NCI-H82 treated with DMSO at 0.1 percent for 48 hours (cell line): ENCODE data around the gene BTBD9.
A peak's percentile ranks its signal among the peaks of the same experiment; 100 is the strongest.

Source experiments
- DNase-seq: peaks from one replicate; lab custom pipeline; 2025; ENCODE audit not compliant: unreplicated experiment; lab: John Stamatoyannopoulos, UW

BTBD9 gene

GRCh38 chr6:38487423-38487822 lies 152.3 kb downstream of the BTBD9 start:
- no peak for DNase-seq

DNA sequence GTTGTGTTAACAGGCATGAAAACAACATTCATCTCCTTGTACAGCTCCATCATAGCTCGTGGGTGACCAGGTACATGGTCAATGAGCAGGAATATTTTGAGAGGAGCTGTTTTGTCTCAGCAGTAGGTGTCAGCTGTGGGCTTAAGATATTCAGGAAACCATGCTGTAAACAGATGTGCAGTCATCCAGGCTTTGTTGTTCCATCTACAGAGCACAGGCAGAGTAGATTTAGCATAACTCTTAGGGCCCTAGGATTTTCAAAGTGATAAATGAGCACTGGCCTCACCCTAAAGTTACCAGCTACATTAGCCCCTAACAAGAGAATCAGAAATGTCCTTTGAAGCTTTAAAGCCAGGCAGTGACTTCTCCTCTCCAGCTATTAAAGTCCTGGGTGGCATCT lies 154.2 kb downstream of the BTBD9 start:
- DNase-seq = no peak

DNA sequence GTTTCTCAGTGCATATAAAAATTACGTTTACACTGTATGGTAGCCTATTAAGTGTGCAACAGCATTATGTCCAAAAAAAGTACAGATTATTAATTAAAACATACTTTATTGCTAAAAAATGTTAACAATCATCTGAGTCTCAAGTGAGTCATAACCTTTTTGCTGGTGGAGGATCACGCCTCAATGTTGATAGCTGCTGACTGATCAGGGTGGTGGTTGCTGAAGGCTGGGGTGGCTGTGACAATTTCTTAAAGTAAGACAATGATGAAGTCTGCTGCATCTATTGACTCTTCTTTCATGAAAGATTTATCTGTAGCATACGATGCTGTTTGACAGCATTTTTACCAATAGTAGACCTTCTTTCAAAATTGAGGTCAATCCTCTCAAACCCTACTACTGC lies 155.1 kb downstream of the BTBD9 start:
- DNase-seq = no peak

- no peak for DNase-seq
Measured at GRCh38 chr6:38483526-38483925, 156.2 kb downstream of the BTBD9 start.

DNA sequence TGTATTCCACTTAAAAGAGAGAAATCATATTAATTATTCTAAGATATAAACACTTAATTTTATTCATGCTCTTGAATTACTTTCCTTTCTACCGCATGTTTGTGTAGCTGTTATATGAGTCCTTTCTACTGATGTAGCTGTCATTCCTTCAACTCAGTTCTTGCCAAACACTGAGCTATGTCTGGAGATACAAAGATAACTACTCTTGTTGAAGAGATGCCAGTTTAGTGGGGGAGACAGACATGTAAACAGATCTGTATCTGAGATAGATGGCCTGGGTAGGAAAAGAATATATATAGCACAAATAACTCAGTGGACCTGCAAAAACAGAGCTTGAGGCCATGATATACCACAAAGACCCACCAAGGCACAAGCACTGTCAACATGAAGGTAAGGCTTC lies 157.3 kb downstream of the BTBD9 start:
- DNase-seq = no peak

DNA sequence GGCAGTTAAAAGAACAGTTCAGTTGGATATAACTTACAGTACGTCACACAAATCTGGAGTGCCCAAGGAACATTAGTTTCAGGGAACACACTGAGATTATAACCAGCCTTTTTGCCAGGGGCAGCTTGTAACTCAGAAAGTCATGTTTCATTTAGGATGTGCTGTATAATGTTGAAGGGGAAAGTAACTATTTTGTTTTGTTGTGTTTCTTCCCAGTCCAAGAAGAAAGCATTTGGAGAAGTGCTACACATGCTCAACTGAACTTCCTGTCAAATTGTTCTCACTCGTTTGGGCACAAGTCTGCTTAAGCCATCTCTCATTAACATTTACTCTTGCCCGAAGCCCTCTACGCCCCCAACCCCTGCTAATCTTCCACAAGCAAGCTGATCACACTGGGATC lies 157.9 kb downstream of the BTBD9 start:
- no peak for DNase-seq

DNA sequence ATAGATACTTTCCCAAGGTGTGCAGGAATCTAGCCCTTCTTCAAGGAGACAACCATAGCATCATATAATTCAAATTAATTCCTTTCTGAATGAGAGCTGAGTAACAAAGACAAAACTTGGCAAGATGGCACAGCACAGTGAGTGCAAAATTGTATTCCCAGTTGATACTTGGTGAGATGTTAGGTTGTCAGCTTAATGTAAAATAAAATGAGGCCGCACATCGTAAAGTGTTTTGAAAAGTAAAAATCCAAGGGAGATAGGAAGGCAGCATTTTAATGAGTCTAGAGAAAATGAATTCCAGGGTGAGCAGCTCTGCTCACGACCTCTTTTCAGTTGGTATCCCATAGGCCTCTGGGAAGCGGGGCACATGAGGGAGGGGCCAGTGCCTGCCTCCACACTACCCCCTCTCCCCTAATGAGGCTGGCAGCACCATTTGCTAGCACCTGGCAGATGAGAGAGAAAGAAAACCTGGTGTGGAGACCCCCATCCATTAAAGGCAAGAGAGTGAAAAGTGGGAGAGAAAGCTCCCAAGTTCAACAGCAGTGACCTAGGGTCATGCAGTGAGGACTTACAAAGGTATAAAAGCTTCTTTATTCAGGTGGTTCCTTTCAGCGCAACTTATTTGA lies 158.4 kb downstream of the BTBD9 start:
- no peak for DNase-seq

DNA sequence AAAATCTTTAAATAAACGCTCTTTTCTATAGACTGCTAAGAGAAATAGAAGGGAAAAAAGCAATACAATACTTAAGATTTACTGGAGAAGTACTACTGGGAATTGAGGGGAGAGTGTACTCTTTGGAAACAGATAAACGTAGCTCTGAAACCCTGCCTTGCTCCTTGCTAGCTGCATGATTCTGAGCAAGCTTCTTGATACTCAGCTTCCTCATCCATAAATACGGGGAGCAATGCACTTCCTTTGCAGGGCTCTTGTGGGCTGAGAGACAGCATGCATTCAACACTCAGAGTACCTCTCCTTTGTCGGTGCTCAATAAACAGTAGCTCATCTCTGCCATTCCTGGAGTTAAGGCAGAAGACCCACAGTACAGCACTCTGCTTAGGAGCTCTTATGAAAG lies 159.7 kb downstream of the BTBD9 start:
- no peak for DNase-seq

- DNase-seq = no peak
Measured at GRCh38 chr6:38479331-38479730, 160.4 kb downstream of the BTBD9 start.

GRCh38 chr6:38477680-38478260 lies 162.0 kb downstream of the BTBD9 start:
- no peak for DNase-seq

- no peak for DNase-seq
Measured at GRCh38 chr6:38476888-38477287, 162.8 kb downstream of the BTBD9 start.

- no peak for DNase-seq
Measured at GRCh38 chr6:38476141-38476540, 163.6 kb downstream of the BTBD9 start.

DNA sequence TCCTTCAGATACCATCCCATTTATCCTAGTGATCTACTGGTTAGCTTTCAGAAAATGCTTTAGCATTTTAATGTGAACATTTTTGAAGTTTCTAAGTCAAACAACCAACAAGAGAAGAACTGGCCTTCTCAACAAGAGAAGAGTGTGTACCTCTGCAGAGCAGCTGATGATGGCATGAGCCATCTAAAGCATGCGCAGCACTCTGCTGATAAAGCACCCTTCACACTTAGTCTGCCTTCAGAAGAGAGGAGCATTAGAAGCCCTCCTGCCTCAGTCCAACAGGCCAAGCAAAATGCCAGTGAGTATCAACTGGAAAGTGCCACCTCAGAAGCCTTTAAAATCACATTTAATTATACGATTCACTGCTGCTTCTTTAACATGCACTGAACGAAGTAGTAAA lies 169.2 kb downstream of the BTBD9 start:
- no peak for DNase-seq

DNA sequence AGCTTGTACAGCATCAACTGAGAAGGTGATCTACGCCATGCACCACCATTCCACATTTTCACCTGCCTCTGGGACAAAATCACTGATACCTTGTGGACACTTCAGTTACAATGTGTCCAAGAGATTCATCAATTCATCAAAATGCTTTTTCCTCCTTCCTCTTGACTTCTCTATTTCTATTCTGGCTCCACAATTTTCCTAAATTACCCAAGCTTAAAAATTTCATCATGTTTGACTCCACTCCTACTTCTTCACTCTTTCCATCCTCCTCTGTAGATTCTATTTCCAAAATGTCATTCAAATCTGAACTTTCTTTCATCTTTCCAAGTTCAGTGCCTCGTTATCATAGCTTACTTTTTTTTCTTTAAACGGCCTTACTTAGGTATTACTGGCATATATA lies 172.2 kb downstream of the BTBD9 start:
- DNase-seq = no peak

DNA sequence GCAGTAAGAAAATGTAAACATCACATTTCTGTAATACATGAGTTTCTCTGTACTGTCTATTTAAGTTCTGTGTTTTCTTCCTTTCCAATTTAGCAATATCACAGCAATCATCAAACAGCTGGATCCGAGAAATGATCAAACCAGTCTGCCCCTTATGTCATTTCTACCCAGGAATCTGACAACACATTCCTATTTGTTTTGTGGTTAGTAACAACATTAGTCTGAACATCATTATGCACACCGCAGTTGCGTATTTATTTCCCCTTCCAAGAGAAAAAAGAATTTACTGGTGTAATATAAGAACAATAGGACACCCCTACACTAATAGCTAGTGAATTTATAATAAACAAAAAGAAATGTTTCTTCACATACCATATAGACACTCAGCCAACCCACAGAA lies 179.5 kb downstream of the BTBD9 start:
- DNase-seq = no peak

DNA sequence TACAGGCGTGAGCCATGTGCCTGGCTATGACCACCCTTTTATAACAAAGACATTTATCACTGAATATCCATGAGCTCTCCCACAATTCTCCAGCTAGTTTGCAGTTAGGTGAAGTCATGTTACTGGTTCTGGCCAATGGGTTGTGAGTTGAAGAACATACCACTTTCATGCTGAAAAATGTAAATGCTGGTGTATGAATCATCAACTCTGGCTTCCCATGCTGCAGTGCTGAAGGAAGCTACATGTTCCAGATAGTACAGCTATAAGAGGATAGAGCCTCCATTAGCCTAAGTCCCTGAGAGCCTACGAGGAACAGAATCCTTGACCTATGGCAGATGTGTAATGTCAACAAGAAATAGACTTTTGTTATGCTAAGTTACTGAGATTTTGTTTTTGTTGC lies 180.4 kb downstream of the BTBD9 start:
- peak; percentile 57 for DNase-seq

DNA sequence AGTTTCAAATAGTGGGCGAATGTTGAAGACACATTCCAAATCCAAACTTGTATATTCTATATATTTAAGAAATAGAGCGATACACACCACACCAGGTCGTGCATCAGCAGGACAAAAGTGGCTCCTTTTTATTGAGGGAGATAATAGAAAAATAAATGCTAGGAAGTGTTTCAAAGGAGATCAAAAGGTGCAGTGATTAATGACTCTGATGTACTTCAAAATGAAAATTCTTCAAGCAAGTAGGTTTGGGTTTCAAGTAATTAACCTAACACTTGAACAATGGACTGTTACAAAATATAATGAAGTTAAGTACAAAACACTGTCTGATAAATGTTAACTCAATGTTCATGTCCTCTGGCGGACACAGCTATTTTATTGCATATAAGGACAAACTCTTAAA lies 185.9 kb downstream of the BTBD9 start:
- no peak for DNase-seq

GRCh38 chr6:38452816-38453660 lies 186.7 kb downstream of the BTBD9 start:
- DNase-seq = no peak

DNA sequence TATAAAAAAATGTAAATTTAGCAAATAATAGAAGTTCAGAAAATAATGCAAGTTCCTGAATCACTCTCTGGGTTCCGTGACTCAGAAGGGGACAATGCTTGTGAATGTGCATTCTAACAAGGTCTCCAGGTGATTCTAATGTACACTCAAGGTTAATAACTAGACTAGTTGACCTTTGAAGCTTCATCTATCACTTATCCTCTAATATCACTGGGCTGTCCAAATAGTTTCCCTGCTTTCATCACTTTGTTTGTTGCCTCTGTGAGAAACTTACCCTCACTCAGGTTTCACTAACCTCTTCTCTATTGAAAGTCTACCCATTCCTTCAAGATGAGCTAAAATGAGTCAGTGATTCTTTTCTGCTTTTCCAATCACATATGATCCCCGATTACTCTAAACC lies 189.0 kb downstream of the BTBD9 start:
- DNase-seq = no peak

GRCh38 chr6:38445925-38446324 lies 193.8 kb downstream of the BTBD9 start:
- DNase-seq = no peak

- DNase-seq = no peak
Measured at GRCh38 chr6:38445336-38445735, 194.4 kb downstream of the BTBD9 start.

DNA sequence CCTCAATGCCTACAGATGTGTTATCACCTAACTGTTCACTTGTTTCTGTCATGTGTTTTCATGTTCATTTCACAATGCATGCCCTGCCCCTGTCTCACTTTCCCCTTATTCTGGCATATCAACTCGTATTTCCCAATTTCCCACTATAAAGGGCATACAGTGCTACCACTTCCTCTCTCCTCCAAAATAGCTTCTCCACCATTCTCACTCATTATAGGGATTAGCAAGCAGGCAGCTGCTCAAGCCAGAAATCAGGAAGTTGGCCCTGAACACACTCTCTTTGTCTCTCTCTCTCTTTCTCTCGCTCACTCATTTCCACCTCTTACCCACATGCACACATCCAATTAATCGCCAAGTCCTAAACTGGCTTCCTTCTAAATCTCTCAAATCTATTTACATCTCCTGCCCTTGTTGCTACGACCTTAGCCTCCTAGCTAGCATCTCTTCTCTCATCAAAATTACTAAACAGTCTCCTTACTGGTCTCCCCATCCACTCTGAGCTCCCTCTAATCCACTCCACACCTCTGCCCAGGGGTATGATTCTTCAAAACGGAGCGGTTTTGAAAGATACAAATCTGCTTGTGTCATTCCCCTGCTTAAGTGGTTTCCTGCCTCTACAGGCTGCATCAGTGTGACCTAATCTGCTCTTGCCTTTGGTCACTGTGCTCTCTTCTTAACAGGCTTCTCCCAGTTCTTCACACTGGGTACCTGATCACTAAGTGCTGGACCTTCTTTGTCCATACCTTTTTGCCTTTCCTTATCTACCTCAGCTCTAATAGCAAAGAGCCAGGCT lies 196.2 kb downstream of the BTBD9 start:
- DNase-seq = peak; percentile 66
